Erythroblast (primary cell): ENCODE data around the gene NPTX1.

ENCODE experiments used
- GATA1 ChIP-seq: IDR thresholded peaks from 2 replicates; pipeline ENCODE4 v1.6.1; 2011; ENCODE audit warnings: low read depth, mild to moderate bottlenecking, control low read depth, low read length, moderate library complexity
- POLR2A ChIP-seq: IDR thresholded peaks from 2 replicates; pipeline ENCODE4 v1.6.1; 2011; ENCODE audit warnings: mild to moderate bottlenecking, low read length

GRCh38 chr17:80457236-80457856 is 19.1 kb downstream of the NPTX1 start:
- TF ChIP-seq POLR2A = no peak
- TF ChIP-seq GATA1 = no peak
